ENCODE measurements around the gene AQP12A. TPM values are rescaled to one million over a fixed set of nuclear protein-coding genes. Genes with fewer than 3 reads are reported as not detected.
"Not testable (repeated sequence)": the region's sequence is repeated elsewhere in the genome, so short reads cannot be mapped to it uniquely, and the experiment has no call there.

AQP12A gene
- total RNA-seq, 2 donors from 2014 or later, result not detected

- DNase-seq (ENCODE audit: low spot score); intact Hi-C loops (cut with DNase I); H3K4me3 ChIP-seq; H3K9me3 ChIP-seq; H3K4me1 ChIP-seq (replicated peaks); H3K36me3 ChIP-seq; H3K27me3 ChIP-seq (replicated peaks; ENCODE audit: insufficient read depth); H3K27ac ChIP-seq: not testable (repeated sequence)
- WGBS, result 89% methylated on average over 10 of the region's 34 CpGs
Measured at GRCh38 chr2:240692583-240693561, 1.2 kb downstream of the AQP12A start.

GRCh38 chr2:240694304-240694703 is 2.6 kb downstream of the AQP12A start:
- WGBS, result no CpG with 5 or more reads among the region's 12 CpGs

GRCh38 chr2:240695593-240695992 is 3.9 kb downstream of the AQP12A start:
- intact Hi-C loops (cut with DNase I); H3K9me3 ChIP-seq; H3K27me3 ChIP-seq (replicated peaks; ENCODE audit: insufficient read depth); DNase-seq (ENCODE audit: low spot score); H3K4me3 ChIP-seq; H3K36me3 ChIP-seq; H3K4me1 ChIP-seq (replicated peaks); H3K27ac ChIP-seq: not testable (repeated sequence)
- whole genome bisulfite sequencing, result no CpG with 5 or more reads among the region's 19 CpGs

More at GRCh38 chr2:240694304-240694703, 2.6 kb downstream of the AQP12A start:
- DNase-seq (ENCODE audit: low spot score); H3K9me3 ChIP-seq; H3K4me3 ChIP-seq; intact Hi-C loops (cut with DNase I); H3K4me1 ChIP-seq (replicated peaks); H3K27ac ChIP-seq; H3K27me3 ChIP-seq (replicated peaks; ENCODE audit: insufficient read depth); H3K36me3 ChIP-seq: not testable (repeated sequence)

GRCh38 chr2:240696469-240696868 is 4.8 kb downstream of the AQP12A start:
- 80% methylated on average over 4 of the region's 13 CpGs for WGBS

GRCh38 chr2:240698852-240699561 is 7.3 kb downstream of the AQP12A start:
- intact Hi-C loops (cut with DNase I); H3K27ac ChIP-seq; H3K4me1 ChIP-seq (replicated peaks); H3K4me3 ChIP-seq; DNase-seq (ENCODE audit: low spot score); H3K9me3 ChIP-seq; H3K36me3 ChIP-seq; H3K27me3 ChIP-seq (replicated peaks; ENCODE audit: insufficient read depth): not testable (repeated sequence)
- 72% methylated on average over 5 of the region's 33 CpGs for WGBS

More at GRCh38 chr2:240696469-240696868, 4.8 kb downstream of the AQP12A start:
- H3K27me3 ChIP-seq (replicated peaks; ENCODE audit: insufficient read depth); H3K4me3 ChIP-seq; H3K27ac ChIP-seq; H3K4me1 ChIP-seq (replicated peaks); H3K9me3 ChIP-seq; intact Hi-C loops (cut with DNase I); H3K36me3 ChIP-seq; DNase-seq (ENCODE audit: low spot score): not testable (repeated sequence)

GRCh38 chr2:240699835-240700234 is 8.2 kb downstream of the AQP12A start:
- WGBS, result 41% methylated on average over 8 of the region's 8 CpGs
- intact Hi-C loops (cut with DNase I), result loop anchor here (10.0 kb wide), 1 partner anchor 185 kb away; no protein-coding TSS in a partner anchor
- not testable (repeated sequence) for H3K27ac ChIP-seq; DNase-seq (ENCODE audit: low spot score); H3K36me3 ChIP-seq; H3K9me3 ChIP-seq; H3K4me3 ChIP-seq; H3K4me1 ChIP-seq (replicated peaks); H3K27me3 ChIP-seq (replicated peaks; ENCODE audit: insufficient read depth)

GRCh38 chr2:240700616-240701015 is 8.9 kb downstream of the AQP12A start:
- not testable (repeated sequence) for H3K27ac ChIP-seq; H3K4me3 ChIP-seq; H3K4me1 ChIP-seq (replicated peaks); DNase-seq (ENCODE audit: low spot score); H3K36me3 ChIP-seq; H3K27me3 ChIP-seq (replicated peaks; ENCODE audit: insufficient read depth); H3K9me3 ChIP-seq
- intact Hi-C loops (cut with DNase I), result loop anchor here (10.0 kb wide), 1 partner anchor 186 kb away; no protein-coding TSS in a partner anchor
- WGBS, result 74% methylated on average over 16 of the region's 21 CpGs

GRCh38 chr2:240701091-240701735 is 9.5 kb downstream of the AQP12A start:
- WGBS, result 94% methylated on average over 64 of the region's 67 CpGs
- Histone ChIP-seq H3K36me3 (no peaks in the 10 kb centered on the region), H3K9me3 (no peaks in the 10 kb centered on the region), H3K27ac (no peak overlapping the region), H3K27me3 (replicated peaks; ENCODE audit: insufficient read depth) (no peaks in the 10 kb centered on the region), H3K4me1 (replicated peaks) (no peaks in the 10 kb centered on the region), H3K4me3 (no peak overlapping the region)
- no peak for DNase-seq (ENCODE audit: low spot score)
- intact Hi-C loops (cut with DNase I), result loop anchor here (10.0 kb wide), 1 partner anchor 186 kb away; no protein-coding TSS in a partner anchor
- TF ChIP-seq POLR2A (IDR thresholded peaks at IDR 0.05), result no peak

Measured in prostate gland (tissue), 2 donors.